ENCODE measurements around the gene GPD1L. TPM values are rescaled to one million over a fixed set of nuclear protein-coding genes. Genes with fewer than 3 reads are reported as not detected.

GPD1L gene
- total RNA-seq = 14.5 and 15.6 TPM in 2 replicates

DNA sequence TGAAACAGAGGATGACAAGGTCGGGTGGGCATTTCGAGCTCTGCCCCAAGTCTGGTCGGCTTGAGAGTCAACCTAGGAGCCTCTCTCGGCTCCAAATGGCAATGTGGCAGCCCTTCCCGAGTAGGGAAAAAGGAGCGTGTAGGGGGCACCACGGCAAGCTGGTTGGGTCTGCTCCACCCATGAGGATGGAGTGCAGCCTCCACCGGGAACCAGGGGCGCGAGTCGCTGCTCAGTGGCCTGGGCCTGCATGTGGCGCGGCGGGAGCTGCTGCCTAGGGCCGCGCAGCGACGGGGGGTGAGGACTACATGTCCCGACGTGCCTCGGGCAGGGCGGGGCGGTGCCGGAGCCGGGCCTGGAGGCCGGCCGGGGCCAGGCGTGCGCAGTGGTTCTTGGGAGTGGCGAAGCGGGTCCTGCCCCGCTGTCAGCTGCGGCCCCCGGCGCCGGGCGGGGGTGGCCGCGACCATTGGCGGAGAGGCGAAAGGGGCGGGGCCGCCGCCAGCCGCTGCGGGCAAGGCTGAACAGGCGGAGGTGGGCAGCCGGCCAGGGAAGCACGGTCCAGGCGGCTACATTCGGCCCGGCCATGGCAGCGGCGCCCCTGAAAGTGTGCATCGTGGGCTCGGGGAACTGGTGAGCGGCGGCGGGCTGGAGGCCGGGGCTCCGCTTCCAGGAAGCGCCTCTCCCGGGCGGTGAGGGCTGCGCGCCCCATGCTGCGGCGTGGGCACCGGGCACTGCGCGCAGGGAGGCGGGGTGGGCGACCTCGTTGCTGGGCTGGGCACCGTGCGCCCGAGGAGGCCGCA is at the start of gene GPD1L:
GPD1L (plus strand) TSS at position 489 of the 797 bp plus-strand sequence; CDS start at position 581, 92 bp downstream.

Other genes with a start within 250 kb of the GPD1L start
- 17.3 and 42.4 TPM in 2 replicates for gene OSBPL10, start 125.4 kb upstream of the GPD1L start, total RNA-seq
- 0.89 and 1.6 TPM in 2 replicates for gene ZNF860, start 124.9 kb upstream of the GPD1L start, total RNA-seq
- 7.7 and 9.9 TPM in 2 replicates for gene CMTM8, start 132.1 kb downstream of the GPD1L start, total RNA-seq